HG03060 (cell line): ENCODE data around the gene TCAP.

Source experiments
- ATAC-seq: cut with Tn5 transposase; IDR thresholded peaks from one replicate; pipeline ENCODE4 v1.9.1; 2021; ENCODE audit warnings: low read depth, moderate number of reproducible peaks; ENCODE audit not compliant: unreplicated experiment

TCAP gene

DNA sequence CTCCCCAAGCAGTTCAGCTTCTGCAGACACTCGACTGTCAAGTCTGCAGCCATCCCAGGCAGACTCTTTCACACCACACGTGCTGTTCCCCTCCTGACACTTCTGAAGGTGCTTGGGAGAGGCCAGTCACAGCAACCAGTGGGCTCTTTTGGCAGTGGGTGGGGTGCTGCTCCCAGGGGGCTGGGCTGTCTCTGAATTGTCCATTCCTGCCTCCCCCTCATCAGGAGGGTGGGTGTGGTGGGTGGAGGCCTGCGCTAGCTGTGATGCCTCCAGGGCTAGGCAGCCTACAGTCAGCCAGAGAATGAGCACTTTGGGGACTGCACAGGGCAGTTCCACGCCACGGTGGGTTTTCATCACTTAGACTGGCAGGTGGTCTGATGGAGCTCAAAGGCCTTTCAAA is 17.9 kb upstream of the TCAP start:
- no peak for ATAC-seq

DNA sequence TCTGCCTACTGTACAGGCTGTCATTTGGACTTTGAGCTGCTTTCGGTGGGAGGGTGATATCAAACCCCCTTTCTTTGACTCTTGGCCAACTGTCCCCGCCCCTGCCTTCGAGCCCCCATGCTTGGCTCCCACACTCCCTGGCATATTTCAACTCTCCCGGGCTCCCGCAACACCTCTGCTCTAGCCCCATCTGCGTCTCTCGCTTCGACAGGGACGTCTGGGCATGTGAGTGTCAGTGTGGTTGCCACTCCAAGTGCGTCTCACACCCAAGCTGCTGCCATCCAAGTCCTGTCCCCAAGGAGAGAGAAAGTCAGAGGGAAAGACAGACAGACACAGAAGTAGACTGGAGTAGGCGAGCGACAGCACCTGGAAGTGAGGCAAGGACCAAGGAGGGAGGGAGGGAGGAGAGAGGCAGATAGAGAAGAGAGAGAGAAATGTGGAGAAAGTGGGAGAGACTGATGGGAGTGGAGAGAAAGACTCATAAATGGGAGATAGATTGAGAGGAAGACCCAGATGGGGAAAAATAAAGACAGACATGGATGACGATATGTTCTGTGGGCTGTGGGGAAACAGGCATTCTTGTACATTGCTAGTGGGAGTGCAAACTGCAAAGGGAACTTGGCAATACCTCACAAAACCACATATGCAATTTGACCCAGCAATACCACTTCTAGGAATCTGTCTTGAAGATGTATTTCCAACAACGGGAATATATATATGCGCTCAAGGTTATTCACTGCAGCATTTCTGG is 16.4 kb upstream of the TCAP start:
- ATAC-seq = no peak

DNA sequence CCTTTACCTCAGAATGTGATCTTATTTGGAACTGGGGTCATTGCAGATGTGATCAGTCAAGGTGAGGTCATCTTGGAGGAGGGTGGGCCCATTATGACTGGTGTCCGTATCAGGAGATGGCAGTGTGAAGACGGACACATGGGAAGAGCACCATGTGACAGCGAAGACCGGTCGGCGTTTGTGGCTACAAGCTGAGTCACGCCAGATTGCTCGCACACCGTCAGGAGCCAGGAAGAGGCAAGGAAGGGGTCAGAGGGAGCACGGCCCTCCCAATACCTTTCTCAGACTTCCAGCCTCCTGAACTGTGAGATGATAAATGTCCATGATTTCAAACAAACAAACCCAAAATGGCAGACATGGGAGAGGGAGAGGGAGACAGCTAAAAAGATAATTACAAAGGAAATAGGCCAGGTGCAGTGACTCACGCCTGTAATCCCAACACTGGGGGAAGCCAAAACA is 15.0 kb upstream of the TCAP start:
- ATAC-seq = no peak

DNA sequence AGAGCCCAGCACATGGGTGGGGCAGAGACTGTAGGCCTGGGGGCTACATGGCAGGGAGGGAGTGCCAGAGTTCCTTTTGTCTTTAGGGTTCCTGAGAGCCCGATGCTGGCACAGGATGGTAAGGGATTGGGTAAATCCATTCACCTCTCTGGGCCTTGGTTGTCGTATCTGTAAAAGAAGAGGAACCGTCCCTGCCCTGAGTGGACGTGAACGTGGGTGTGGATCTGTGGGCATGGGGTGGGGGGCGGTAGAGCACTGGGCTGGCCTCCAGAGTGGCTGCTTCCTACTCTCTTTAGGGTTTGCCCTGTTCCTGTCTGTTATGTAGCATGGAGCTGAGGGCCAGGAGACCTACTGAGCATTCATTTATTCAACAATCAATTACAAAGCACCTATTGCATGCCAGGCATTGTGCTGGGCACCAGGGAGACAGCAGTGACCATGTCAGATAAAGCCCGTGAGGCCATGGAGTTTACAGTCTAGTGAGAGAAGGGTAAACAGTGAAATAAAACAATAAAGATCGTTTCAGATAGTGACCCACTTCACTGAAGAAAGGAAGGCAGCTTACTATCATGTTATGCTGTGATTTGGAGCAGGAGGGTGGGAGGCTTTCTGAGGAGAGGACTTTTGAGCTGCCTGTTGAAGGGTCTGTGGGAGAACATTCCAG is 13.1 kb upstream of the TCAP start:
- no peak for ATAC-seq

DNA sequence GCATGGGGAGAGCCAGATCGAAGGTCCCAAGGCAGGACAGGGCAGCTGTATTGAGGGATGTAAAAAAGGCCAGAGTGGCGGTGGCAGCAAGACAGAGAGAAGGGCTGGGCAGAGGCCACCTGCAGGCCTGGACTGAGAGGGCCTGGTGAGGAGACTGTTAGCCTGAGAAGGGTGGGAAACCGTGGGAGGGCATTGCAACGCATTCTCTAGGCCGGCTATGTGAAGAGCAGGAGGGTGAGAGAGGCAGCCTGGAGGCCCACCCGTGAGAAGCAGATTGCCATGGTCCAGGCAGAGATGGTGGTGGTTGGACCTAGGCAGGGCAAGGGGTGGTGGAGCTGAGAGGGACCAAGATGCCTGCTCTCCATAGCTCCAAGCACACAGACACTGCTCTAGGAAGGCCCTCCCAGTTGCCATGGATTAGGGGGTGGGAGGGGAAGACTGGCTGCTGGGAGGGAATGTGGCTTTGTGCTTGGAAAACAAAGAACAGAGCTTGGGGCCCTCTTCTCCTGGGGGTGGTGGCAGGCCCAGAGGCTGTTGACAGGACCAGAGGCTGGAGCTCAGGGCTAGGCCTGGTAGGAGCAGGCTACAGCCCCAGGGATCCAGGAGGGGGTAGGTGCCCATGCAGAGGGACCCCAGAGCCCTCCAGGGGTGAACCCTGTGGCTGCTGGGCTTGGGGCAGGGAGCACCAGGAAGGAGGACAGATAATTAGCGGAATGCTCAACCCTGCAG is 12.4 kb upstream of the TCAP start:
- no peak for ATAC-seq

DNA sequence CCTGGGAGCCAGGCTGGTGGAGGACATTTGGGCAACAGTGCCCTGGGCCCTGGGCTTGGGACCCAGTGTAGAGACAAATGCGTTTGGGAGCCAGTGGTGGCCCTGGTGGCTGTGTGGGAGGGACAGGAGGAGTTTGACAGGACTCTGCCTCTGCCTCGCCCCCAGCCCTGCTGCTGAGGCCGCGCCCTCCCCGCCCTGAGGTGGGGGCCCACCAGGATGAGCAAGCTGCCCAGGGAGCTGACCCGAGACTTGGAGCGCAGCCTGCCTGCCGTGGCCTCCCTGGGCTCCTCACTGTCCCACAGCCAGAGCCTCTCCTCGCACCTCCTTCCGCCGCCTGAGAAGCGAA is 11.9 kb upstream of the TCAP start:
- no peak for ATAC-seq

DNA sequence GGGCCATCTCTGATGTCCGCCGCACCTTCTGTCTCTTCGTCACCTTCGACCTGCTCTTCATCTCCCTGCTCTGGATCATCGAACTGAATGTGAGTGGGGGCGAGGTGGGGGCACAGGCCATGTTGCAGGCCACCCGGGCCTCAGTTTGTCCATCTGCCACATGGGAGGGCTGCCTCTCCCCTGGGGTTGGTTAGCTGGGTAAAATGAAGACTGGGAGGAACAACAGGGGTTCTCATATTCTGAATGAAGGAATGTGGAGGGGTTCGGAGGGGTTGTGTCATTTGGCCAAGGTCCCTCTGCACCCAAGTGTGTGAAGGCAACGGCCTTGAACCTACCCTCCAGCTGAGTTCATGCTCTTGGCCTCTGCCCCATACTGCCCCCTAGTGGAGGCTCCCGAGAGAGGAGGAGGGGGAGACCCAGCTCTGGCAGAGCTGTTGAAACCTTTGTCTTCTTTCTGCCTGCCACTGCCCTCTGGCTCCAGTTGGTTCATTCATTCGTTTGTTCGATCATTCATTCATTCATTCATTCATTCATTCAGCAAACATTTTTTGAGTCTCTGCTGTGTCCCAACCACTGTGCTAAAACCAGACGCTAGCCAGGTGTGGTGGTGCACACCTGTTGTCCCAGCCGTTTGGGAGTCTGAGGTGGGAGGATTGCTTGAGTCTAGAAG is 11.4 kb upstream of the TCAP start:
- ATAC-seq = no peak

DNA sequence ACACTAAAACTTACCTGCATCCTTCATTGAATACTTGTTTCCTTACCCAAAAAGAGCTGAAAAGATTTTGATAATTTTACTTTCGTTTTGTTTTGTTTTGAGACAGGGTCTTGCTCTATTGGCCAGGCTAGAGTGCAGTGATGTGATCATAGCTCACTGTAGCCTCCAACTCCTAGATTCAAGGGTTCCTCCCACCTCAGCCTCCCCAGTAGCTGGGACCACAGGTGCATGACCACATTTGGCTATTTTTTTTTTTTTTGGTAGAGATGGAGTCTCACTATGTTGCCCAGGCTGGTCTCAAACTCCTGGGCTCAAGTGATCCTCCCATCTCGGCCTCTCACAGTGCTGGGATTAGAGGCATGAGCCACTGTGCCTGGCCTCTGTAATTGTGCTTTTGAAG is 10.0 kb upstream of the TCAP start:
- ATAC-seq = no peak

DNA sequence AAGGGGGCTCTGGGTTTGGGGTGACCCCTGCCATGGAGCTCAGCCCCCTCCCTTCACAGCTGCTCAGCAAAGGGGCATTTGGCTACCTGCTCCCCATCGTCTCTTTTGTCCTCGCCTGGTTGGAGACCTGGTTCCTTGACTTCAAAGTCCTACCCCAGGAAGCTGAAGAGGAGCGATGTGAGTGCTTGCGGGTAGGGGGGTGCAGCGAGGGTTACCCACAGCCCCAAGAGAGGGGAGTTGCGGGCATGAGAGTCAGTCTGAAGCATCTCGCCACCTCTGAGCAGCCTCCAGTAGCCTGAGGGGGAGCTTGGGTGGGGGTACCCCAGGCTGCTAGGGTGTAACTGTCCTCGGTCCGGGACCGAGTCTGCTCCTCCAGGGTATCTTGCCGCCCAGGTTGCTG is 6.8 kb upstream of the TCAP start:
- ATAC-seq = no peak

DNA sequence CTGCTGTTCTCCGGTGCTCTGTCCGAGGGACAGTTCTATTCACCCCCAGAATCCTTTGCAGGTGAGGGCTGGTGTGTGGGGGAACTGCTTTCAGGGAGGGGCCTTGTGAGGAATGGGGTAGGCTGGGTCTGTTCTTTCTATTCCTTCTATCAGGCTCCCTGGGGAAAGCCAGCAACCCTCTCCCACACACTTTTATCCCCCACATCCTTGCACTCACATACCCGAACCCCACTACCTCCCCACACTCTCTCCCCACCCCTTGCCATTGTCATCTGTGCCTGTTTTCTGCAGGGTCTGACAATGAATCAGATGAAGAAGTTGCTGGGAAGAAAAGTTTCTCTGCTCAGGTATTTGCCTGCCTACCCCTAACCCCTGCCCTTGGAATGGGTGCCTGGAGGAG is 6.4 kb upstream of the TCAP start:
- no peak for ATAC-seq

DNA sequence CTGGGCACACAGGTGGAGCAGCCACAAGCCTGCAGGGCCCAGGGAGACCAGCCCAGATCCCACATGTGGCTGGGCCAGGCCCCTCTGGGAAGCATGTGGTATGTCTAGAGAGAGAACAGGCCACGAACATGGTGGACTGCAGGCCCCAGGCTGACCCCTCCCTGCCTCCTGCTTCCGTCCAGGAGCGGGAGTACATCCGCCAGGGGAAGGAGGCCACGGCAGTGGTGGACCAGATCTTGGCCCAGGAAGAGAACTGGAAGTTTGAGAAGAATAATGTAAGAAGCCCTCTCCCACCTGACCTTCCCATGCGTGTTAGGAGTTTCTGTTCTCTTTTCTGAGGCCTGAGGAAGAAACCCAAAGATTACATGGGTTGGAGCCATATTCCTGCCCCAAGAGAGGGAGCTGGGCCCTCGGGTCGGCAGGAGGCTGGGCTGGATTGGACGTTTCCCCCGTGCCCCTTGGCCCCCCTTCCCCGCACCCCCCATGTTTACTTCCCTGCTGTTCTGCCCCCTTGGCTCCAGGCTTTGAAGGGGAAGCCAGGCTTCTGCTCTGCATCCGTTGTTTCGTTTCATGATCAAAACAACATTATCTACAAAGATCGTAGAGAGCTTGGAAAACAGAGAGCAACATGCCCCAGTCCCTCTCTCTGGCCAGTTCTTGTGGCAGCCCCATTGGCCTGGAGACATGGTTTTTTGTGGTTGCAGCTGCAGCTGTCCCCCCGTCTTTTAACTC is 5.7 kb upstream of the TCAP start:
- no peak for ATAC-seq

DNA sequence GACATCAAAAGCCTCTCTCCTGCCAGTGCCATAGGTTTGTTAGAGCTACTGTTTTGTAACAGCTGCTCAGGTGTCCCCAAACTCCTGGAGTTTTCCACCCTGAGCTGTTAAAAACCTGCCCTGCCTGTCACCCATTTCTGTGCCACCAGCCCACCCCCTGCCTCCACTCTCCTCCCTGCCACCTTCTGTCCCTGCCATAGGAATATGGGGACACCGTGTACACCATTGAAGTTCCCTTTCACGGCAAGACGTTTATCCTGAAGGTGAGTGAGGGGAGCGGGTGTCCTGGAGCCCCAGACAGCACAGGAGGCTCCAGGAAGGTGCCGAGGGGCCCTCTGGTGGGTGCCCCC is 5.2 kb upstream of the TCAP start:
- ATAC-seq = no peak

DNA sequence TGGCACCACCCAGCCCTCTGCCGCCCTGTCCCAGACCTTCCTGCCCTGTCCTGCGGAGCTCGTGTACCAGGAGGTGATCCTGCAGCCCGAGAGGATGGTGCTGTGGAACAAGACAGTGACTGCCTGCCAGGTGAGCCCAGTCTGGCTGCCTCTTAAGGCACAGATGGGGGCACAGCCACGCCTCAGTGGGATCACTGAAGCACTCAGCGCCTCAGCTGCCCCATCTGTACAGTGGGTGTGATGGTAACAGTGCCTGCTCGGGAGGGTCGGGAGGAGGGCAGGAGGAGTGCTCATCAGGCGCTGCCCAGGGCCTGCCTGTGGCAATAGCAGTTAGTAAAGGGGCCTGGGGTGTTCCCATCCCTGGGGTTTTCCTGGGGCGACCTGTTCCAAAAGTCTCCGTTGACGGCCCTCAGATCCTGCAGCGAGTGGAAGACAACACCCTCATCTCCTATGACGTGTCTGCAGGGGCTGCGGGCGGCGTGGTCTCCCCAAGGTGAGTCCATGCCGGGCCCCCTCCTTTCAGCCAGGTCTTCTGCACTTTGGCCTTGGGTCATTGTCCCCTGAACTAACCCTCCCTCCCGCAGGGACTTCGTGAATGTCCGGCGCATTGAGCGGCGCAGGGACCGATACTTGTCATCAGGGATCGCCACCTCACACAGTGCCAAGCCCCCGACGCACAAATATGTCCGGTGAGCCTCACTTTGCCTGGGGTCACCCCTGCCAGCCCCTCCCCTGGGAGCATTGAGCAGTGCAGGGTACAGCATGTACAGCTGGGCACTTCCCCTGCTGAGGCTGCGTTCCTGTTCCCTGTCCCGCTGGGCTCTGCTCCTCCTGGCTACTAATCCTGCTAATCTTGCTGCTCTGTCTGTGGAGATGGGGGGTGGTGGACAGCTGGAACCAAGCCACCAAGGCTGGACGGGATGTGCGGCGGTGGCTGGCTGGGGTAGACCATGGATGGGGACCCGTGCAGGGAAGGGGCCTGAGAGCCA is 4.5 kb upstream of the TCAP start:
- no peak for ATAC-seq

DNA sequence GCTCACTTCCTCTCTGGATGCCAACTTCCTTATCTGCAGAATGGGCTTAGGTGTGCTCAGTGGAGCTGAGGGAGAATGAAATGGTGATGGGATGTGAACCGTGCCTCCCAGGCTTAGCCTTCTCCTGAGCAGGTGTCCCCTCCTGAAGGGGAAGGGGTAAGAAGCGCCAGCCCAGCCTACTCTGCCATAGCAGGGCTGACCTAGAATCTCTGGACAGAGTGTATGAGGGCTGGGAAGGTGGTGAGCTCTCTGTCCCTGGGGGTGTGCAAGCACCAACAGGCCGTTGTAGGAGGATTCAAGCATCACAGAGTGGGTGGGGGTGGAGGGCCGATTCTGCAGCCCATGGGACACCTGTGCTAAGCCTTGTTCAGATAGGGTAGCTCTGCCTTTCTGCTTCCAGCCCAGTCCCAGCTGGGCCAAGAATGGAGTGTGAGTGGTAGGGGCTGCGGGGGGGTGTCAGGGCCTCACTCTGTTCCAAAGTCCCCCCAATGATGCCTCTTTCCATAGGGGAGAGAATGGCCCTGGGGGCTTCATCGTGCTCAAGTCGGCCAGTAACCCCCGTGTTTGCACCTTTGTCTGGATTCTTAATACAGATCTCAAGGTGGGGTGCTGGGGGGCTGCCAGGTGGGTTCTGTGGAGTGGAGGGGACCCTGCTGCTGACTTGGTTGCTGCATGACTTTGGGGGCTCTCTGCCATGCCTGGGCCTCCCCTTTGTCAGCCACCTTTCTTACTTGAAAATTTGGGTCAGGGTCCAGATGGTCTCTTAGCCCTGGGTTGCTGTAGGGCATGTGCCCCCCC is 3.2 kb upstream of the TCAP start:
- ATAC-seq = no peak

DNA sequence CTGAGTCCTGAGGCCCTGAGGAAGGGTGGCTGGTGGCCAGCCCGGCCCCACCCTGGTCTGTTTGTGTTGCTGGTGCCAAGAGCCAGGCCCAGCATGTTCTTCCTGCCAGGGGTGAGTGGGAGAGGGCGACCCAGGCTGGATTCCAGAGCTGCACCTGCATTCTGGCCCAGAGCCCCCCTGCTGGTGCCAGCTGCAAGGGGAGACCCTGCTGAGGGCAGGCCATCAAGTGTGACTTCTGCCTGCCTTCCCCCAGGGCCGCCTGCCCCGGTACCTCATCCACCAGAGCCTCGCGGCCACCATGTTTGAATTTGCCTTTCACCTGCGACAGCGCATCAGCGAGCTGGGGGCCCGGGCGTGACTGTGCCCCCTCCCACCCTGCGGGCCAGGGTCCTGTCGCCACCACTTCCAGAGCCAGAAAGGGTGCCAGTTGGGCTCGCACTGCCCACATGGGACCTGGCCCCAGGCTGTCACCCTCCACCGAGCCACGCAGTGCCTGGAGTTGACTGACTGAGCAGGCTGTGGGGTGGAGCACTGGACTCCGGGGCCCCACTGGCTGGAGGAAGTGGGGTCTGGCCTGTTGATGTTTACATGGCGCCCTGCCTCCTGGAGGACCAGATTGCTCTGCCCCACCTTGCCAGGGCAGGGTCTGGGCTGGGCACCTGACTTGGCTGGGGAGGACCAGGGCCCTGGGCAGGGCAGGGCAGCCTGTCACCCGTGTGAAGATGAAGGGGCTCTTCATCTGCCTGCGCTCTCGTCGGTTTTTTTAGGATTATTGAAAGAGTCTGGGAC is 2.4 kb upstream of the TCAP start:
- ATAC-seq = no peak

DNA sequence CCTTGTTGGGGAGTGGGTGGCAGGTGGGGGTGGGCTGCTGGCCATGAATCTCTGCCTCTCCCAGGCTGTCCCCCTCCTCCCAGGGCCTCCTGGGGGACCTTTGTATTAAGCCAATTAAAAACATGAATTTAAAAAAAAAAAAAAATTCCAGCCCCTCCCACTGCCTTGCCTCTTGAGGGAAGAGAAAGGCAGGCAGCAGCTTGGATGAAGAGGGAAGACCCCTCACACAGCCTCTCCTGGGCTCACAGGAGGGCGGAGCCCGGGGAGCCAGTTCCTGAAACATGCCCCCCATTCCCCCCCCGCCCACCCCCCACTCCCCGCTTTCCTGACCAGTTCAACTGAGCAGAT is 1.8 kb upstream of the TCAP start:
- no peak for ATAC-seq

DNA sequence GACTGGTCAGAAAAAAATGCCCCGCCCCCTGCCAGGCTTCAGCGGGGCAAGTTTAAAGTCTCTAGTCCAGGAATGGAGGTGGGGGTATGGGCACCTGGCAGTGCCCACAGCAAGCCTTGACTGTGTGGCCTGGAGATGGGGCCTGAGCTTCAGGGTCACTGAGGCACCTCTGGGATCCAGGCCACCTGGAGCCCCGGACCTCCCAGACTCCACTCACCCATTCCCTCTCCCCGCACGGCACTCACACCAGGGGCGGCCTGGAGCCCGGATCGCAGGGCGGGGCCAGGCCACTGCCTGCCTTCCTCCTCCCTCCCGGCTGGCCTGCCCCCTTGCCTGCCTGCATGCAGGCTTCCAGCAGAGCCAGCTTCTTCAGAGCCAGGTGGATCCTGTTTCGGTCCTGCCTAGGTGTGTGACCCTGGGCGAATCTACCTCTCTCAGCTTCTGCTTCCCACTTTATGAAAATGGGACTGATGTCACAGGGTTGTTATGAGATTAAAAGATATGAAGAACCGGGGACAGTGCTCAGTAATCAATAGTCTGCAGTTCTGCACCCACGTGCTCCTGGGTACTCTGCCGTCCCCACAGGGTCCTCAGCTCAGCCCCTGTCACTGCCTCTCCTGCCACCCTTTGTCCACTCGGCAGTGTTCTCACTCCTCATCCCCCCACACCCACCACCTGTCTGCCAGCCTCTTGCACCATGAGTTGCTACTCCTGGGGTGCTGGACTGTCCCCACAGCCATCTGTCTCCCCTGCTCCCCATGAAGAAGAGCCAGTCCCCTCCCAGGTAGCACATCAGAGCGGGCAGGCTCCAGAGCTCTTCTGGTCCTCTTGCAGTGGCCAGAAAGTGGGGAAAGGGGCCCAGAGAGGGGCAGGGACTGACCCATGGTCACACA is 1.2 kb upstream of the TCAP start:
- no peak for ATAC-seq
